ENCODE measurements around the gene SYNE4.
A peak's percentile ranks its signal among the peaks of the same experiment; 100 is the strongest.

The SYNE4 gene

GRCh38 chr19:35993923-35994598, 14.6 kb downstream of the SYNE4 start:
- no peak overlapping the region for H3K9ac ChIP-seq (ENCODE audit: low read depth, low read length)

GRCh38 chr19:35992907-35993765, 15.5 kb downstream of the SYNE4 start:
- H3K9ac ChIP-seq (ENCODE audit: low read depth, low read length) = no peak overlapping the region
- no peaks in the 10 kb centered on the region for H3K27me3 ChIP-seq (ENCODE audit: control insufficient read depth, insufficient read depth, low read length)
- no peak overlapping the region for H3K4me3 ChIP-seq (ENCODE audit: low read depth, low read length)
- no peaks in the 10 kb centered on the region for H3K9me3 ChIP-seq (ENCODE audit: control insufficient read depth, insufficient read depth, low read length)
- H3K4me1 ChIP-seq (ENCODE audit: control insufficient read depth, insufficient read depth, low read length) = no peaks in the 10 kb centered on the region
- no peaks in the 10 kb centered on the region for H3K36me3 ChIP-seq (ENCODE audit: control insufficient read depth, insufficient read depth, low read length)

More at GRCh38 chr19:35993923-35994598, 14.6 kb downstream of the SYNE4 start:
- H3K36me3 ChIP-seq (ENCODE audit: control insufficient read depth, insufficient read depth, low read length) = no peaks in the 10 kb centered on the region
- H3K27me3 ChIP-seq (ENCODE audit: control insufficient read depth, insufficient read depth, low read length) = no peaks in the 10 kb centered on the region
- H3K9me3 ChIP-seq (ENCODE audit: control insufficient read depth, insufficient read depth, low read length) = no peaks in the 10 kb centered on the region
- H3K4me1 ChIP-seq (ENCODE audit: control insufficient read depth, insufficient read depth, low read length) = no peaks in the 10 kb centered on the region
- H3K4me3 ChIP-seq (ENCODE audit: low read depth, low read length) = no peak overlapping the region

GRCh38 chr19:35991731-35992450, 16.7 kb downstream of the SYNE4 start:
- Histone ChIP-seq H3K36me3 (ENCODE audit: control insufficient read depth, insufficient read depth, low read length) (no peaks in the 10 kb centered on the region), H3K27me3 (ENCODE audit: control insufficient read depth, insufficient read depth, low read length) (no peaks in the 10 kb centered on the region), H3K9me3 (ENCODE audit: control insufficient read depth, insufficient read depth, low read length) (no peaks in the 10 kb centered on the region), H3K9ac (ENCODE audit: low read depth, low read length) (no peak overlapping the region), H3K4me3 (ENCODE audit: low read depth, low read length) (no peak overlapping the region), H3K4me1 (ENCODE audit: control insufficient read depth, insufficient read depth, low read length) (no peaks in the 10 kb centered on the region)

- Histone ChIP-seq H3K27me3 (ENCODE audit: control insufficient read depth, insufficient read depth, low read length) (peaks cover 5% of the 10 kb centered on the region), H3K4me3 (ENCODE audit: low read depth, low read length) (no peak overlapping the region), H3K4me1 (ENCODE audit: control insufficient read depth, insufficient read depth, low read length) (no peaks in the 10 kb centered on the region), H3K9me3 (ENCODE audit: control insufficient read depth, insufficient read depth, low read length) (no peaks in the 10 kb centered on the region), H3K36me3 (ENCODE audit: control insufficient read depth, insufficient read depth, low read length) (no peaks in the 10 kb centered on the region), H3K9ac (ENCODE audit: low read depth, low read length) (no peak overlapping the region)
These were observed 17.6 kb downstream of the SYNE4 start for GRCh38 chr19:35990771-35991730.

DNA sequence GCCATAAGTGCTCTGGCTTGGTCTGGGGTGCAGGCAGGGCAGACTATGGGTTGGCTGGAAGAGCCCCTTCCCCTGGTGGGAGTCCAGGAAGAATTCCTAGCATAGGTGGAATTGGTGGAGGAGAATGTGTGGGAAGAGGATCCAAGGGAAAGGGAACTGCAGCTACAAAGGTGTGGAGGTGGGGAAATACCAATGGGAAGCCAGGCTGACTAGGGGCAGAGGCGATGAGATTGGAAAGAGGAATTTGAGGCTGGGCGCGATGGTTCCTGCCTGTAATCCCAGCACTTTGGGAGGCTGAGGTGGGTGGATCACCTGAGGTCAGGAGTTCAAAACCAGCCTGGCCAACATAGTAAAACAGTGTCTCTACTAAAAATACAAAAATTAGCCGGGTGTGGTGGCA, 18.5 kb downstream of the SYNE4 start:
- Histone ChIP-seq H3K36me3 (ENCODE audit: control insufficient read depth, insufficient read depth, low read length) (no peaks in the 10 kb centered on the region), H3K9me3 (ENCODE audit: control insufficient read depth, insufficient read depth, low read length) (no peaks in the 10 kb centered on the region), H3K4me3 (ENCODE audit: low read depth, low read length) (no peak overlapping the region), H3K9ac (ENCODE audit: low read depth, low read length) (no peak overlapping the region), H3K4me1 (ENCODE audit: control insufficient read depth, insufficient read depth, low read length) (no peaks in the 10 kb centered on the region), H3K27me3 (ENCODE audit: control insufficient read depth, insufficient read depth, low read length) (peaks cover 13% of the 10 kb centered on the region)

- Histone ChIP-seq H3K9me3 (ENCODE audit: control insufficient read depth, insufficient read depth, low read length) (no peaks in the 10 kb centered on the region), H3K4me3 (ENCODE audit: low read depth, low read length) (no peak overlapping the region), H3K9ac (ENCODE audit: low read depth, low read length) (no peak overlapping the region), H3K27me3 (ENCODE audit: control insufficient read depth, insufficient read depth, low read length) (peaks cover 15% of the 10 kb centered on the region), H3K4me1 (ENCODE audit: control insufficient read depth, insufficient read depth, low read length) (no peaks in the 10 kb centered on the region), H3K36me3 (ENCODE audit: control insufficient read depth, insufficient read depth, low read length) (no peaks in the 10 kb centered on the region)
These were observed 19.8 kb downstream of the SYNE4 start for GRCh38 chr19:35988824-35989223.

GRCh38 chr19:35987571-35987896, 21.1 kb downstream of the SYNE4 start:
- no peak overlapping the region for H3K4me3 ChIP-seq (ENCODE audit: low read depth, low read length)

DNA sequence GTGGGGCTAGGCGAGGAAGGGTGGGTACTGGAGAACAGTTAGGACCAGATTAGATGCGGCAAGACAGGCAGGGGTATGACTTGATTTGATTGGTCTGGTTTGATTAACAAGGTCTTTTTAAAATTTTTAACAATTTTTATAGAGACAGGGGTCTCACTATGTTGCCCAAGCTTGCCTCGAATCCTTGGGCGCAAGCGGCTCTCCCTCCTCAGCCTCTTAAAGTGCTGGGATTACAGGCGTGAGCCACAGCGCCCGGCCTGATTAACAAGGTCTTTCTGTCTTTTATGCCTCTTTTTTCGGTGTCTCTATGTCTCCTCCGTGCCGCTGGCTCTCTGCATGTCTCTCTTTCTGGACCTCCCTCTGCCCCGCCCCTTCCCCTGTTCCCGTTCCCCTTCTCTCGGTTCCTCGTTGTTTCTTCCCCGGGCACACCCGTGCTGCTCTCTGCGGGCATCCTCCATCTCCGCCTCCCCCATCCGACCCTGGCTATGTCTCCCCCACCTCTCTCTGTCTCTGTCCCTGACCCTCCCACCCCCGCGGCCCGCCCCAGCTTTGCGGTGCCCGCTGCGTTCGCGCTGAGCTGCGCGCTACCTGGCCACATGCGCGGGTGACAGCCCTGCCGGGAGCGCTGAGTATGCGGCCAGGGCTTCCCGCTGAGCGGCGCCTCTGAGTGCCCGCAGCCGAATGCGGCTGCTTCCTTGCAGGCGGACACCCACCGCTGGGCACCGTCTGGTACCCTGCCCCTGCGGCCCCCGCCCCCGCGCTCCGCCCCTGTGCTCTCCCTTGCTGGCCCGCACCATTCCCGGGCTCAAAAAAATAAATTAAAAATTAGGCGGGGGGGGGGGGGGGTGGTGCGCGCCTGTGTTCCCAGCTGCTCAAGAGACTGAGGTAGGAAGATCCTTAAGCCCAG, 21.7 kb downstream of the SYNE4 start:
- Histone ChIP-seq H3K4me3 (ENCODE audit: low read depth, low read length) (peak overlapping the region; percentile 41), H3K36me3 (ENCODE audit: control insufficient read depth, insufficient read depth, low read length) (no peaks in the 10 kb centered on the region), H3K9me3 (ENCODE audit: control insufficient read depth, insufficient read depth, low read length) (no peaks in the 10 kb centered on the region), H3K9ac (ENCODE audit: low read depth, low read length) (no peak overlapping the region), H3K4me1 (ENCODE audit: control insufficient read depth, insufficient read depth, low read length) (no peaks in the 10 kb centered on the region), H3K27me3 (ENCODE audit: control insufficient read depth, insufficient read depth, low read length) (peaks cover 17% of the 10 kb centered on the region)

More at GRCh38 chr19:35987571-35987896, 21.1 kb downstream of the SYNE4 start:
- Histone ChIP-seq H3K36me3 (ENCODE audit: control insufficient read depth, insufficient read depth, low read length) (no peaks in the 10 kb centered on the region), H3K4me1 (ENCODE audit: control insufficient read depth, insufficient read depth, low read length) (no peaks in the 10 kb centered on the region), H3K9me3 (ENCODE audit: control insufficient read depth, insufficient read depth, low read length) (no peaks in the 10 kb centered on the region), H3K9ac (ENCODE audit: low read depth, low read length) (no peak overlapping the region), H3K27me3 (ENCODE audit: control insufficient read depth, insufficient read depth, low read length) (peaks cover 17% of the 10 kb centered on the region)

GRCh38 chr19:35986111-35986510, 22.5 kb downstream of the SYNE4 start:
- no peaks in the 10 kb centered on the region for H3K36me3 ChIP-seq (ENCODE audit: control insufficient read depth, insufficient read depth, low read length)
- H3K4me1 ChIP-seq (ENCODE audit: control insufficient read depth, insufficient read depth, low read length) = no peaks in the 10 kb centered on the region

GRCh38 chr19:35983177-35983576, 25.4 kb downstream of the SYNE4 start:
- no peaks in the 10 kb centered on the region for H3K9me3 ChIP-seq (ENCODE audit: control insufficient read depth, insufficient read depth, low read length)
- H3K9ac ChIP-seq (ENCODE audit: low read depth, low read length) = no peak overlapping the region
- H3K27me3 ChIP-seq (ENCODE audit: control insufficient read depth, insufficient read depth, low read length) = peaks cover 20% of the 10 kb centered on the region
- no peaks in the 10 kb centered on the region for H3K36me3 ChIP-seq (ENCODE audit: control insufficient read depth, insufficient read depth, low read length)
- H3K4me1 ChIP-seq (ENCODE audit: control insufficient read depth, insufficient read depth, low read length) = no peaks in the 10 kb centered on the region
- H3K4me3 ChIP-seq (ENCODE audit: low read depth, low read length) = no peak overlapping the region

More at GRCh38 chr19:35986111-35986510, 22.5 kb downstream of the SYNE4 start:
- H3K9me3 ChIP-seq (ENCODE audit: control insufficient read depth, insufficient read depth, low read length) = no peaks in the 10 kb centered on the region
- H3K4me3 ChIP-seq (ENCODE audit: low read depth, low read length) = no peak overlapping the region
- peaks cover 20% of the 10 kb centered on the region for H3K27me3 ChIP-seq (ENCODE audit: control insufficient read depth, insufficient read depth, low read length)
- H3K9ac ChIP-seq (ENCODE audit: low read depth, low read length) = no peak overlapping the region

Measured in iPS-15b (cell line).